Effector CD8-positive, alpha-beta T cell (primary cell): Measurements from ENCODE around the gene HOXB1.

Source experiments
- DNase-seq: peaks from one replicate; lab custom pipeline; 2025; lab: John Stamatoyannopoulos, UW

The HOXB1 gene

DNA sequence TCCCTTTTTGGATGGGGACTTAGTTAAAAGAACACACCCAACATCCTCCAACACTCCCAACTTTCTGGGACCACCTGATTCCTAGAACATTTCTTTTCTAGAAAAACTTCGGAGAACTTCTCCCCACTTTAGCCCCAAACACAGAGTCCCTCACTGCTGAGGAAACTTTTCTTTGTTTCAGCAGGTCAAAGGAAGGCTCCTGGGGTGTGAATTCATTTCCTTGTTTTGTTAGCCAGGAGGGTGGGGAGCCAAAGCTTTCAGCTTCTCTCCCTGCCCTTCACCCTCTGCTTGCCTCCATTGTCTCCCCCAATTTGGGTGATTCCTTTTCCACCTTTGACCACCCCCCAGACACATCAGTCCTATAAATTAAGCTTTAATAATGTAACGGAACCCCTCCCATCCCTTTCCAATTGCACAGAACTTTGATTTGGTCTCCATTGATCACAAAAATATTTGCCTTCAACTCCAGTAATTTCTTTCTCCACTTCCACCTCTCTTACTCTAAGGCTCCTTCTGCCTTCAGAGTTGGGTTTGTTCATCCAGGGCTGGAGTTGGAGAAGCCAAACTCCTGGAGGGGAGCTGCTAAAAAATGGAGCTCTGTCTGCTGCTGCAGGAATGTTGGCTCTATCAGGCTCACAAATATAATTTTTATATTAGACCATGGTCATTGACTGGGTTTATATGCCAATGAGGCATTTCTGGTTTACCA, 37.0 kb upstream of the HOXB1 start:
- no peak for DNase-seq

DNA sequence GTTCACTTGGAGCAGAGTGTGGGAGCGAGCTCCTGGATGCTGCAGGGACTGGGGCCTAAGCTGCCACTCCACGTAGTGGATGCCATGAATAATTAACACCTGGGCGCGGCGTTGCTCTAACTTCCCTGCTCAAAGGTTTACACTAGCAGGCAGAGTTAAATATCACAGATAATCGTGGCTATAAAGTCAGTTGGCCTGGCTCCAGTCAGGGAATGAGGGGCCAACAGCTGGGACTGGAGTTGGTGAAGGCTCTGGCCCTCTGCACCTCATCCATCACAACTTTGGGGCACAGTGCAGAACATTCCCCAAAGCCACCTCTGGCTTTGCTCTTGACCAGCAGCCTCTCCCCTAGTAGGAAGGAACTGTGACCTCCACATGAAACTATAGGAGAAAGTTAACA, 36.4 kb upstream of the HOXB1 start:
- DNase-seq = no peak

DNA sequence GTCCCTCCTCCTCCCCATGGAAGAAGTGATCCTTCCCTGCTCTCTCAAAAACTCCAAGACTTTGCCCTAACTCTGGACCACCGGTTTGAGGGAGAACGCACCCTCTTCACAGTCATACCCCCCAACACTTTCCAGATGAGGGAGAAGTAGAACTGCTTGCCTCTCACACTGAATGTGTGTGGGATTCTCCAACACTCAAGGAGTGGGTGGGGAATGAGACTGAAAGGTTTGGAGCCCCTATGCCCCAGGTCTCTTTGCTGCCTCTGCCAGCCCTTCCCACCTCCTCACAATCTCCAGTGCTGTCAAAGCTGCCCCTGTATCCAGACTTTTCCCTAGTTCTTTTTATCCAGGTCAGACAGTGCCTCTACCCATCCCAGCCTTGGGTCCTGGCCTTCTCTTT, 35.9 kb upstream of the HOXB1 start:
- no peak for DNase-seq

DNA sequence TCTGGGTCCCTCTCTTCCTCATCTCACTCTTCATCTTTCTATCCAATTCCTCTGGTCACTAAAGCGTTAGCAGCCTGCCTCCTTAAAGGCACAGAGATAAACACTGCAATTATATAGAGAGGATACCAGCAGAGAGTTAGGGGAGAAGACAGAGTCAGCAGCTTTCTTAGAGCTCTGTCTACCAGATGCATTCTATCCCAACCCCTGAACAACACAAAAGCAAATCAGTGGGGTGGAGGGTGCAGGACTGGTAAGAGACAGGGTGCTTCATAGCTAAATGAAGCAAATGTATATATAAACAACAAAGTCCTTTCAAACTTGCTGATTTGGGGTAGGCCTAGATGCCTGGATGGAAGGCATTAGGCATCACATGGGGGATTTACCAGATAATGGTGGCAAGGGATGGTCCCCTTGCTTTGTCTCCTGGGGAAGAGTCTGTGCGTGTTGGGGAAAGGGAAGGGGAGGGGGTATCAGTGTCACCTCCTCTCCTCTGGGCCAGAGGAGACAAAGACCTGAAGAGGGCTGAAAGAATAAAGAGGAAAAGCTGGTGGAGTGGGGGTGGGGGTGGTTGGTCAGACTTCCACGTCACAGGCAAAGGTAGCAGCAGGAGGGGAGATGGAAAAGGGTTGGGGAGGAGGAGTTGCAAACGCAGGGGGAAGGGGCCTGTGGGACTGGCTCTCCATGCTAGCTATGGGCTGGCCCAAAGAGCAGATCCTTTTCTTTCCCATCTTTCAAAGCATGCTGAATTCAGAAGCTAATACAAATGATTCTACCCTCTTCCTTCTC, 35.3 kb upstream of the HOXB1 start:
- DNase-seq = no peak

DNA sequence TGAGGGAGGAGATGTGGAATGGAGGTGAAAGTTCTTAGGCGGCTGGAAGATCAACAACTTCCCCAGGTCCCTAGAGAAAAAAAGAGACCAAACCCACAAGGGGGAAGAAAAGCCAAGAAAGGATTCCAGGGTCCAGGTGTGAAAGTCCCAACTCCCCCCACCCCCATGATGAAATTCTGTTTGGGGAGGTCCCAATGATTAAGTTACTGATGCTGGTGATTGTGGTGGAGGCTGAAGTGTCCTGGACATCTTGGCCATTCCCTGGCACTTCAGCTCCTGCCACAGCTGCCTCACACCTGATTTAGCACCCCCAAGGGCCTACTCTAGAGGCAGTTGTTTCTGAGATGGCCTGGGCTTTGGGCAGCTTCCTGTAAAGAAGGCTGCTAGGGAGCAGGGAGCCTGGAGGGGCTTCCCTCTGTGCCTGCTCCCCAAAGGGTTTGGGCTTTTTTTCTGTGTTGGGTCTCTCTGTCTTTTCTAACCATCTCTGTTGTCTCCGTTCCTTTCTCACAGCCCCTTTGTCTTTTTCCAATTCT, 34.3 kb upstream of the HOXB1 start:
- no peak for DNase-seq

DNA sequence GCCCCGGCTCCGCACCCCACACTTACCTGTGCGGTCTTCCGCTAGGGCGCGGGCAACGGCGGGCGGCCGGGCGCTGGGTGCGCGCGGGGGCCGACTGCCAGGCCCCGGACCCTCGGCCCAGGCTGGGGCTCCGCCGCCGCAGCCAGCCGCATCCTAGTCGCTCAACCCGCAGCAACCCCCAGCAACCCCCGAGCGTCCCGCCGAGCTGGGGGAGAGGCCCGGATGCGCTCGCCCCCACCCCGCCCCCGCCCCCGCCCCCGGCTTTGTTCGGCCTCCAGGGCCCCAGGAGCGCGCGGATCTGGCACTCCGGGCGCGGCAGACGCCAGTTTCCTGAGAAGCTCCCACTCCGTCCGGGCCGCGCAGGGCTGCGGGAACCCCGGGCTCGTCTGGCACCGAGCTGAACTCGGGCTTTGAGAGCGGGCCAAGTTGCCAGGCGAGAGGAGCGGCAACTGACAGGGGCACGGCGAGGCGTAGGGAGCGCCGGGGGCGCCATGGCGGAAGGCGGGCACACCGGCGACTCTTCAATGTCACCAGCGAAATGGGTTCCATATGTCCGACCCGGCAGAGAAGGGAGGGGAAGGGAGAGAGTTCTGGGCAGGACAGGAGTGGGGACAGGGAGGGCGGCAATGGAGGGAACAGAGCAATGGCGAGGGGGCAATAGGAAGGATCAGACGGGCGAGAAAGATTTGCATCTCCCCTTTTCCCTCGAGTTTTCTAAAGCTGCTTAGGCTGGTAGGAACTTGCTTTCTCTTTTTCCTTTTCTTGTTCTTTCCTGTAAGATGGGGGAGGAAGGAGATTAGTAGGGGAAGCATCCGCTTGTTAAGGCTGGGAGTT, 33.6 kb upstream of the HOXB1 start:
- DNase-seq = no peak

DNA sequence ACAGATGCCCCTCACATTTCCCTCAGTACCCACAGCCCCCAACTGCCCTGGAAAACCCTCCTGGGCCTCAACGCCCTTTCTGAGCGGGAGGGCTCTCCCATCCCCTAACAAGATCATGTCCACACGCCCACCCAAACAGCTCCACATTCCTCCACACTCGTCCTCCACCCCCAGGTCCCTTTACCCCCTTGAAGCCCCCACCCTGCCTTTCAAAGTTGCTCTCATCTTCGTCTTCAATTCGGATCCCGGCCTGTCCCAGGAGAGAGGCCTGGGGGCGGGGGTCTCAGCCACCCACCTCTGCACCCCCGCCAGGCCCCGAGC, 33.0 kb upstream of the HOXB1 start:
- no peak for DNase-seq

DNA sequence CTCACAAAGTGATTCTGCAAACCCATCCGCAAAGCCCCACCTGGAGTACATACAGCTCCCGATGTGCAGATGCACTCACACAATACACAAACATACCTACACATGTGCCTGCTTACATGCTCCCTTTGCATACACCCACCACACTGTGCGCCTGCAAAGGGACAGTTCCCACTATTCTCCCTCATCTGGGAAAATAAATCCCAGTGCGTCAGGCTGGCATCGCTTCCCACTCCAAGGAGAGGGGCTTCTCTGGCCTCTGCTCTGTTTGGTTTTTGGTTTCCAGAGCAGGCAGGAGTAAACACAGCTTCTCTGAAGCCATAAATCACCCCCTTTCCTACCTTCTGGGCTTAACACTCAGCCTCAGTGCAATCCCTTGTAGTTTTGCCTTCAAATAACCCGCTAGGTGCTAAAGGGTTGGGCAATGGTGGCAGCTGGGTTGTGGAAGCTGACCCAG, 32.6 kb upstream of the HOXB1 start:
- DNase-seq = no peak

DNA sequence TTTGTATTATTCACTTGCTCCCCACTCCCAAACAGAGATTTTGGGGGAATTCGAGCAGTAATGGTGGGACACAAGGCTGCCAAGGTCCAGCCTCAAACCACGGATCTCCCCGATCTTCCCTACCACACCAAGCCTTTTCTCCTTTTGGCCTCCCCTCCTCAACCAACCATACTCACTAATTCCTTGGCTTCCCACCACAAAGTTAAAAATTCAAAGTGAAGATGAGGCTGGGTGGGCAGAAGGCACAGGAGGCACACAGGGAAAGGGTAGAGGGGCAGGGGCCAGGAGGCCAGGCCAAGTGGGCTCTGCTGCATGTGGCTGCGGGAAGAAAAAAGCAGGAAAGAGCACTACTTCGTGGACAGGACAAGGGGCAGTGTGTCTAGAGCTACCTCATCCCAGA, 32.1 kb upstream of the HOXB1 start:
- DNase-seq = no peak

DNA sequence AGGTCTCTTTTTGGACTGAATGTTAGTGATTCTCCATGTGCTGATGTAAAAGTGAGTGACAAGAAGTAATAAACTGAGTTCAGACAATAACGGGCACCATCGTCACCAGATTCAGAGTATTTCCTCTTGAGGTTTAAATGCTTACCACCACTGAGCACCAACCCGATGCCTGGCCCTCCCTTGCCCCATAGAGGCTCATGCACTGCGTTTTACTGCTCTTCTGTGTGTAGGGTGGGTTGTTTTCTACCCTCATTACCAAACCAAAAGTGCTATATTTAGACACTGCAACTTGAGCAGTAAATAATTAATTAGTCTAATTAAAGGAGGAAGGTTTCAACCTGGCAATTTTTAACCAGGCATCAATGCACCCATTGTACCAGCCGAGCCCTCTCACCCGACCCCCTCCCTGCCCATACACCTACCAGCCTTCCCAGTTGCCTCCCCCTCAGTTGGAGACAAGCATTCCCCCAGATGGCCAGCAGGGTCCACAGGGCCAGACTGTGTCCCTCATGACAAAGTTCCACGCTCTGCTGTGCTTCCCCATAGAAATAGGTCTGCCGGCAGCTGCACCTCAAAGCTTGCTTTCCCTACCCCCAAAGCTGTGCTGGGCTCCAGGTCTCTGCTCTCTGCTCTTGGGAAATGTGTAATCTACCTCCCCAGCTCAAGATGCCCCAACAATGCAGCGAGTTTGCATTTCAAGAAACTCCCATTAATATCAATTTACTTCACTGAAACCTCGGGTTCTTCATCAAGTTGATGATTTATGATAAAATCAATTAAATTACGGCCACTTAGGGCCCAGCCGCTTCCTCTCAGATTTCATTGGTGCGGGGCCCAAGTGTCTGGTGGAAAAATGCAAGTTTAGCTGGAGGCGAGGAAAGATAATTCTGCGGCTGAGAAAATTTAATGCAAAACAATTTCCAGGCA, 31.3 kb upstream of the HOXB1 start:
- no peak for DNase-seq

DNA sequence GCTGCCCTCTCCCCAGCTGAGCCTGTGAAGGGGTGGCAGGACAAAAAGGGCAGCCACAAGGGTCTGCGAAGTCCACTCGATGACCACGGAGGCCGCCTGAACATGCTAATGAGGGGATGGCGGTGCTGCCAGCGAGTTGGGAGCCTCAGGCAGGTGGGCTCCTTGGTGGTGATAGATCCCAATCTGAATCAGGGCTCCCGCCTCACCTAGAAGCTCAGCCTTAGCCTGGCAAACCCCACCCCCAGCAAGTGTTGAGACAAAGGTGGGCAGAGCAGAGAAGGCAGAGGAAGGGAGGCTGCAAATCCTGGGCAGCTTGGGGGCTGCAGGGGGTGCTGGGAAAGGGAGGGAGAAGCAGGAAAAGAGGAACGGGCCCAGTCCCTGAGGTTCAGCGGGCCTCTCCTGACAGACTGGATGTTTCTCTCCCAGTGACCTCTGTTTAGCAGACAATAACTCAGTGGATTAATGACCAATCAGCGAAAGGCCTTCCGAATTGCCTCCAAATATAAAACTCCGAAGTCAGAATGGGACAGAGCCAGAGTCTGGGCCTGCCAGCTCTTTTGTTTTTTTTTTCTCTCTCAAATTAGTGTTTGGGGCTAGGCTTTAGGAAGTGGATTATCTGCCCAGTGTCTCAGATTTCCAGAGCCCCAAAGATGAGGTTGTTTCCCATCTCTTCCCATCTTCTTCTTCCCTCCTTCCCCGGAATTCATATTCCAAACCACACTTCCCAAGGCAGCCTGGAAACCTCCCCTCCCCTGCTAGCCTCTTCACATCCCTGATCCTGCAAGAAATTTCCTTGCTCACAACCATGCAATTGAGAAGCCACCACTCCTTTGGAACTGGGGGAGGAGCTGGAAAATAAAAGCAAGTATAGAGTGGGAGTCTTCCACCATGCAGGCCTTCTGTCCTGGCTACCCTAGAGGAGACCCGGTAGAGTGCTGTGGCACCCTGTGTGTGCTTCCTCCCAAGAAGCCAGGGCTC, 29.3 kb upstream of the HOXB1 start:
- no peak for DNase-seq

DNA sequence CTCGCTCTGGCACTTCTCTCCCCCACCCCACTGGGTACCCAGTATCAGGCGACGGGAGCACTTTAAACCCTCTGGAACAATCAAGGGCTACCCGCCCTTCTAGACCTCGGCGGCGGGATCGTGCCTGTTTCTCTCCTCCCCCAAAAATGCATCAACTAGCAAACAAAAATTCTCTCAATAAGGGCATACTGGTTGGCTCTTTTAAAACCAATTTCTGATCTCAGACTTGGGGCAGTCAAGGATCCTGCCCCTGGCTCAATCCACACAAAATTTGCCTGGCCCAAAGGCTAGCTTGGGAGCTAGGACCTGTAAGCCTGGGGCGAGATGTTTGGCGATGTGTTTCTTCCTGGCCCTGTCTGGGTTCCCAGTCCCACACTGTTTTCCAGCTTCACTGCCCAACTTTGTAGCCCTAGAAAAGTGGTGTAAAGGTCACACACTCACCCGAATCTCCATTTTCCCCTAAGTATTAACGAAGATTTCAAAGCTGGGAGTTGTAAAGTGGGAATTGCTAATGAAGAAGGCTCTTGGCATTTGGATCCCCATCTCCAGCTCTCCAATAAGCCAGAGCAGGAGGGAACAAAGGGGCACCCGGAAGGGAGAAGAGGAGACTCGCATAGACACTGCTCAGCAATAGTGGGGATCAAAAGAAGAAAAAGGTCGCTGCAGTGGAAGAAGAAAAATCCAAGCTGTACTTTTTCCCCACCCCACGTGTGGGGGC, 28.5 kb upstream of the HOXB1 start:
- DNase-seq = no peak

DNA sequence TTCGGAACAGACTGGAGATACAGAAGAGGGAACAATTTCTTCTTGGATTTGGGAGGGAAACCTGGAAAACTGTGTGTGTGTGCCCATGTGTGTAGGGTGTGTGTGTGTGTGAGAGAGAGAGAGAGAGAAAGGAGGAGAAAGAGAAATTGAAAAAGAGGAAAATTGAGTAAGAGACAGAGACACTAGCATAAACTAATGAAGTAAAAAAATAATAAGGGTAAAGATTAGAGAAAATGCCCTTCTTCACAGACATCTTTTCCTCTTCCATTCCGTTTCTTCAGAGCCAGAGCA, 28.0 kb upstream of the HOXB1 start:
- DNase-seq = no peak

DNA sequence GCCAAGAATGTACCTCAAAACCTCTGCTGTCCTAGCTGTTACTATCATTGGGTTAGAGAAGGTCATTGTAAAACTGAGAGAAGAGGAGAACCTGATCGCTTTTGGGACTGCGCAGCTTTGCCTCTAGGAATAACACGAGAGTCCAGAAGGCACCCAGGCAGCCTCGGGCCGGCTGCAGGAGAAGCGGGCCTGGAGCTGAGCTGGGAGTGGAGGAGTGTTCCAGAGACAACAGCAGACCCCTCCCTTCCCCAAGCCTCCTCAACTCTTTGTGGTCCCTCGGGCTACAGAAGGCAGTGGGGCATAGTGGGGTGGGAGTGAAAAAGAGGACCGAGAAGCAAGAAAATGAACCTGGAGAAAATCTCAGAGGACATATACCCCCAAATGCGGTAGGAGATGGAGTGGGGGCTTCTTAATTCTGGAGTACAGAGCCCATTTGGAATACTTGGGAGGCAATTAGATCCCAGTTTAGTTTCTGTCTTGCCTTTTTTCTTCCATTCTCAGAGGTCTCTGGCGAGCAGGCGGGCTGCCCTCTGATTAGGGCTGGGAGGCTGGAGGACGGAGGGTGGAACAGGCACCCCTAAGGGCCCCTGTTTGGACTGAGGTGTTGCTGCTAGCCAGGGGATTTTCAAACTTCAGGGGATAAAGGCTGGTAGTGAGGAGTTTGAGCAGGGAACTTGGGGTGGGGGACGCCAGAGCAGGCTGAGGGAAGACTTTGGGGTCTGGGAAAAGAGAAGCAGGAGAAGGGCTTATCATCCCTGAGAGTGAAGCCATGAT, 27.4 kb upstream of the HOXB1 start:
- DNase-seq = no peak

DNA sequence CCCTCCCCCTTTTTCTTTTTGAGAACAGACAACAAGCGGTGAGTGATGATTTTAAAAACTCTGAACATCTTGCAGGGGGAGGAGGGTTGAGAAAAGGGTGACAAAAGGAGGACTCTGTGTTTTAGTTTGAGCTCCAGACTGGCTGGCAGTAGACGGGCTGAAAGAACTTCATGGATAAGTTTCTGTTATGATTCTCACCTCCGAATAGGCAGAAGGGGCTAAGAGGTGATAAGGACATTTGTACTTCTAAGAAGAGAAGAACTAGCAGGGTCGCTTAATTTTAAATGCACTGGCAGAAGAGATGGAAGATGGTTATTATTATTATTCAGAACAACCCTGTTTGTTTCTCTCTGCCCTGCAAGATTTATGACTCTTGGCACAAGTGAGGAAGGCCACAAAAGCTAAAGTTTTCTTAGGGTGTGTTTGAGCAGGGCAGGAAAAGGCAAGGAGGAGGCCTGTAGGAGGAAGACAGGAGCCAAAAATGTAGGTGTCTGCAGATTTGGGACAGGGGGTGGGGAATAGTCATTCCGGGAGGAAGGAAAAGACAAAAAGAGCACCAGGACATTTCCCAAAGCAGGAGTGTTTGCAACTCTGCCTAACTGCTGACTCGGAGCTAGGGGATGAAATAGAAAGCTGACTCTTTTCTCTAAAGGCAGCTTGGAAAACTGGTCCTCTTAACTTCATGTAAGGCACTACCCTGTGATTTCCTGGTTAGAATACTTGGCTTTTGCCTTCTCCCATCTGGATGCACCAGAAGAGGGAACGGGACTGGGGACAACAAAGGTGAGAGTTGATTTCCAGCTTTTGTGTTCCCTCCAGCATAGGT, 26.0 kb upstream of the HOXB1 start:
- DNase-seq = no peak

DNA sequence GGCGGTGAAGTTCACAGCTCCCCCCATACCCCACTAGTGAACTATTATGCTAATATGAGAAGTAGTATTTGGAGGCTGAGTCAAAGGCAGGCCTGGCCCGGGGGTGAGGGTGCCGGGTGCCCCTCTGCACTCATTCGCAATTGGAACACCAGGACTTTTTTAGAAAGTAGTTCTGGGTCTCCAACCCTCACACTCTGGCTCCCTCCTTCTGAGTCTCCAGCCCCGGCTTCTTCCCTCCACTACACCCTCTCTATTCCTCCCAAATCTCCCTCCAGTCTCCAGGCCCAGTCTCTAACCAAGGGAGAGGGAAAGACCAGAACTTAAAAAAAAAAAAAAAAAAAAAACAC, 25.4 kb upstream of the HOXB1 start:
- DNase-seq = no peak

DNA sequence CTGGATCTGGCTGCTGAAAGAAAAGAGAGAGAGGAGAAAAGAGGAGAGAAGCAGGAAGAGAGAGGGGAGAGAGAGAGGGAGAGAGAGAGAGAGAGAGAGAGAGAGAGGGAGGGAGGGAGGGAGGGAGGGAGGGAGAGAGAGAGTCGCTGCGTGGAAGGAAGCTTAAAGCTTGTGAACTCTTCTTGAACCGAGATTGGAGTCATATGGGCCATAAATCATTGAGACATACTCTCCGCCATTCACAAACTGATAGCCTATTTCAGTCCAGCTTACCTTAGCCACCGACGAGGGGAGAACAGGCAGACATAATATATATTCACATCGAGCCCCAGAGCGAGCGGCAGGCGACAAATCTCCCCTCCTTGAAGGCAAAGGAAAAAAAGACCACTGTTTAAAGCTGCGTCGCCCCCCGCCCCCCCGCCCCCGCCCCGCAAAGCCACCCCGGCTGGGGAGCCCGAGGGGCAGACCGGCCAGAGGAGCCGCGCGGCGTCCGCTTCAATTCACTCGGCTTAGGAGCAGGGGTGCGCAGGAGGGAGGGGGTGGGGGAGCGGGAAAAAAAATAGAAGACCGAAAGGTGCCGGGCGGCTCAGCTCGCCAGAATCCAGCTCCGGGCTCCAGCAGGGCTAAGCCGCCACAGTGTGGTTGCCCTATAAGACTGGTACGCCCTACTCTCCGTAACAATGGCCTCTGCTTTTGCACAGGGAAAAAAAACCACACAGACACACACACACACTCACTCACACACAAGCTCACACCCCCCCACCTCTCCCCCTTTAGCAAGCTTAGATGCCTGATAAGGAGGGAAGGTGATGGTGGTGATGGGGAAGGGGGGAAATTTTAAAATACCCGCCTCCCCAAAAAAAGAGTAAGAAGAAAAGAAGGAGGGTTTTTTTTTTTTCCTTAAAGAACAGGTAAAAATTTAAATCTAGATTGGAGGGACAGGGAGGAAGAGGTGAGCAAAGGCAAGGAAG, 24.7 kb upstream of the HOXB1 start:
- no peak for DNase-seq
